GM12891 (cell line): ENCODE data around the gene PRG3.

Experiments
- DNase-seq: peaks from one replicate; pipeline ENCODE4 v3.0.0; 2011; ENCODE audit warnings: low spot score; ENCODE audit not compliant: insufficient read length
- FAIRE-seq: peaks from 2 replicates; lab custom pipeline; 2011; peaks lifted over from hg19 to GRCh38; lab: Jason Lieb, UNC
- PAX5 ChIP-seq: IDR thresholded peaks from 2 replicates; pipeline ENCODE4 v1.6.1; 2011; ENCODE audit warnings: low read length, moderate library complexity, mild to moderate bottlenecking; ENCODE audit not compliant: insufficient read depth, severe bottlenecking
- POLR2A ChIP-seq: IDR thresholded peaks from 2 replicates; pipeline ENCODE4 v1.6.1; 2011; ENCODE audit warnings: low read depth, low read length, control low read depth
- POLR2AphosphoS5 ChIP-seq: IDR thresholded peaks from 2 replicates; pipeline ENCODE4 v1.6.1; 2011; ENCODE audit warnings: low read depth, low read length, control low read depth
- POU2F2 ChIP-seq: IDR thresholded peaks from 2 replicates; pipeline ENCODE4 v1.6.1; 2011; ENCODE audit warnings: low read depth, mild to moderate bottlenecking, control low read depth, low read length, moderate library complexity
- SPI1 ChIP-seq: IDR thresholded peaks from 2 replicates; pipeline ENCODE4 v1.6.1; 2011; ENCODE audit warnings: low read depth, low read length, control low read depth
- TAF1 ChIP-seq: IDR thresholded peaks from 2 replicates; pipeline ENCODE4 v1.6.1; 2011; ENCODE audit warnings: low read depth, low read length, control low read depth

The PRG3 gene

DNA sequence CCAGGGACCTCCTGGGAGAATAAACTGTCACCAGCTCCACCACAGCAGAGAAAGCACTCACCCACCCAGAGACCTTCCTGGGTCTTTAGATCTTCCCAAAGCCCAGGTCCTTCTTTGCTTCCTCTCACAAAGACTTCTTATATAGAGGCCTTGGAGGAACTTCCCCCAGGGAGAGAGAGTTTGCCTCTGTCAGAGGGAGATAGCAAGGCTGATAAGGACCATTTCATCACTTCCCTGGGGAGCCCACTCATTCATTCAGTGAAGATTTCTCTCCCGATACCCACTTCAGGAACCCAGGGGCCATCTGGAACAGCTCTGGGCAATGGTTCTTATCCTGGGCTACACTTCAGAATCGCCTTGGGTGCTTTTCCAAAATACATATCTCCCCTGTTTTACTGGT is 9.6 kb upstream of the PRG3 start, which contains the start of gene PRG2:
PRG2 (minus strand) TSS at position 116 of the 400 bp plus-strand sequence. CDS start 706 bp downstream, outside the sequence.
- FAIRE-seq (no peak), DNase-seq (no peak)
- TF ChIP-seq PAX5 (no peak), POLR2A (no peak), SPI1 (no peak), POU2F2 (no peak), POLR2AphosphoS5 (no peak), TAF1 (no peak)

DNA sequence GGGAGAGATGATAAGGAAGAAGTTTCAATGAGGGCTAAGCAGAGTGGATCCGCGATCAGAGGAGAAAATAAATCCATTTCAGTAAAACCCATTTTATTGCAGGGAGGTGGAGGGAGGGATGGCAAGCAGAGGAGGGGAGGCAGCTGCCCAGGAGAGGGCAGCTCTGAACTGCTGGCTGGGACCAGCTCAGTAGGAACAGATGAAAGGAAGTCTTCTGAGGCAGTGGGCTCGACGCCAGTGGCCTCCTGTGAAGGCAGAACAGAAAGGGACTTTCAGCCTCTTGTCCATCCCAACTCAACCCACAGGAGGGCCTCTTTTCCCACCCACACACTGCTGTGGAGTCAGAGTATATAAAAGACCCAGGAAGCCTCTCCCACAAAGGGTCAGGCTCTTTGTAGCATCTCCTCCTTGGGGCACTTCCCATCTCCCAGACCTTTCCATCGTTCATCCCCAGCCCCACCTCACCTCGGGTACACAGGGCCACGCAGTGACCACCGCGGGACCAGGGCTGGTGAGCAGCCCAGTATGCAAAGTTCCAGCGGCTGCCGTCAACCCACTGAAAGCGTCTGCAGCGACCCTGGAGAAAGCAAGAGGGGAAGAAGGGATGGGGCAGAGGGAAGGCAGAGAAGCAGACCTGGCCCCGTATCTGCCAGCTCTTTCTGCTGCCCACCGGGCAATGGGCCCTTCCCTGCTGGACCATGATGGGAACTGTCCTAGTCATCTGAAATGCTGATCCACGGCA is 6.5 kb upstream of the PRG3 start:
- FAIRE-seq (no peak), DNase-seq (no peak)

DNA sequence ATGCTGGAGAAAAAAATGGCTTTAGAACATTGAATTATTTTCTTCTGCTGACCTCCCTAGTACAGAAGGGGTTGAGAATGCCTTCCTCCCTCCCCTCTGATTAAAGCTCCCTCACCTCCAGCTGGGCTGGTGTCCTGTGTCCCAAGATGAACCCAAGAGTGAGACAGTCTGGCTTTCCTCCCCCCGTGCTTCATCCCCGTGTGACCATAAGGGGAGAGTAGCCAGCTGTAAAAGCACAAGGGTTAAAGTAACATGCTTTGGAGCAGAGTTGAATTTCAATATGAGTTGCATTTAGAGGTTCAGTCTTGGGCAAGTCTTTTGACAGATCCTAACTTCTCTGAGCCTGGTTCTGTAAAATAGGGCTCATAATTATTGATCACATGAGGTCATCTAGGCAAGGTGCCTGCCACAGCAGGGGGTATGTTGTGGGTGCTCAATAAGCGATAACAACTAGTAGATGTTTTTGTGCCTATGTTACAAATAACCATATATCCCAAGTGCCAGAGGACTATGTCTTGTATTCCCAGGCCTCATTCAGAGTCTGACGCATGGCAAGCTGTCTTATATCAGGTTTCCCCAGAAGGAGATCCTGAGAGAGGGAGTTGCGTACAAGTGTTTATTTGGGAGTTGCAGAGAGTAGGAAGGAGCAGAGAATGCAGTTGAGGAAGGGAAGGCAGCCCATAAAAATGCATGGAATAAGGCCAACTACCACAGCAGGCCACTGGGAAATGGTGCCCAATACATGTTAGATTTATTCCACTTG is 5.4 kb upstream of the PRG3 start:
- no peak for TF ChIP-seq SPI1
- TF ChIP-seq TAF1 = no peak
- no peak for TF ChIP-seq POU2F2
- TF ChIP-seq PAX5 = no peak
- no peak for TF ChIP-seq POLR2AphosphoS5
- TF ChIP-seq POLR2A = no peak
- FAIRE-seq (no peak), DNase-seq (no peak)

More for the DNA sequence above, 6.5 kb upstream of the PRG3 start:
- TF ChIP-seq SPI1 (no peak), PAX5 (no peak), TAF1 (no peak), POLR2AphosphoS5 (no peak), POU2F2 (no peak), POLR2A (no peak)

DNA sequence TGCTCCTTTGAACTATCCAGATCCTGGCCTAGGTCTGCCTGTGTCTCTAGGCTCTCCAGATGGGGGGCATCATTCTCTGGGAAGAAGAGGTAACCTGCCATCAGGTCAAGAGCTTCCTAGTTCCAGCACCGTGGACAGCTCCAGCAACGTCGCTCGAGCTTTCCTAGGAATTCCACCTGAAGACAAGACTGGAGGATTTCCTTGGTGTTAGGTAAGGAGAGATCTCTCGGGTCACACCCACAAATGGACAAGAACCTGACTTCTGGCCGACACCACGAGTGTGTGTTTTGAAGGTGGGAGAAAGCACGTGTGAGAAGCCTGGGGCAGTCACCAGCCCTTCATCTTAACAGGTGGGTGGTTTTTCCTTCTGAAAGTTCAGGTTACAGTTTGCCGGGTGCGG is 1.2 kb downstream of the PRG3 start:
- no peak for DNase-seq

DNA sequence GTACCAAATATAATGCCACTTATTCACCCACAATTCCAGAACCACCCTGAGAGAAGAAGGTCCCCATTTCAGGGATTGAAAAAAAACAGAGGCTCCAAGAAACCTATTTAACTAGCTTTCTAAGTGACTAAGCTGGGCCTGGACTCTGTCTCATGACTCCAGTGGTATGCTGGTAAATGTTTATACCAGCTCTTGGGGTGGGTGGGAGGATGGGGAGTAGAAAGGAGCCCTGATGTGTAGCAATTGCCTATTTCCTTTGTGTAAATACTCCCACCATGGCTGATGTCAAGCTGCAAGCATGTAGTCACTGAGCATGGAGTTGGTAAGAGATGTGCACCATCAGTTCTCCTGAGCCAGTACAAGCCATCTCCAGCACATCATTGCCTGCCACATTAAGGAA is 2.8 kb downstream of the PRG3 start:
- no peak for TF ChIP-seq PAX5
- TF ChIP-seq TAF1 = no peak
- no peak for TF ChIP-seq POLR2AphosphoS5
- no peak for TF ChIP-seq SPI1
- TF ChIP-seq POLR2A = no peak
- no peak for TF ChIP-seq POU2F2
- no peak for DNase-seq
- no peak for FAIRE-seq

More for the DNA sequence above, 1.2 kb downstream of the PRG3 start:
- no peak for TF ChIP-seq POLR2A
- TF ChIP-seq TAF1 = no peak
- no peak for TF ChIP-seq POLR2AphosphoS5
- no peak for TF ChIP-seq POU2F2
- TF ChIP-seq PAX5 = no peak
- TF ChIP-seq SPI1 = no peak
- FAIRE-seq = no peak

DNA sequence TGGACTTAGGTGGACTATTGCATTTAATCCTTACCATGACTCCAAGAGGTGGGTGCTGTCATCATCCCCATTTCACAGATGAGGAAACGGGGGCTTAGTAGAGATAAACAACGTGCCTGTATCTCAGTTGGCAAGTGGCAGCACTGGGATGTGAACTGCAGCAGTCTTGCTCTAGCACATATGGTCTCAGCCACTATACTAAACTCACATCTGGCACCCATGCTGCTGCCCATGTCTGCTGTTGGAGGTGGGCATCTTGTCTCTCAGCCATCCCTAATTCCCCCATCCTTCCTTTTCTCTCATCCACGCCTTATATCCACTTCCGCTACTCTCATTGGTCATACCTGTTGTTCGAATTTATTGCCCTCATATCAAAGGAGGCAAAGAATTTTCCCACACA is 3.8 kb downstream of the PRG3 start:
- no peak for DNase-seq
- no peak for FAIRE-seq
- TF ChIP-seq PAX5 (no peak), POLR2A (no peak), TAF1 (no peak), POU2F2 (no peak), SPI1 (no peak), POLR2AphosphoS5 (no peak)

DNA sequence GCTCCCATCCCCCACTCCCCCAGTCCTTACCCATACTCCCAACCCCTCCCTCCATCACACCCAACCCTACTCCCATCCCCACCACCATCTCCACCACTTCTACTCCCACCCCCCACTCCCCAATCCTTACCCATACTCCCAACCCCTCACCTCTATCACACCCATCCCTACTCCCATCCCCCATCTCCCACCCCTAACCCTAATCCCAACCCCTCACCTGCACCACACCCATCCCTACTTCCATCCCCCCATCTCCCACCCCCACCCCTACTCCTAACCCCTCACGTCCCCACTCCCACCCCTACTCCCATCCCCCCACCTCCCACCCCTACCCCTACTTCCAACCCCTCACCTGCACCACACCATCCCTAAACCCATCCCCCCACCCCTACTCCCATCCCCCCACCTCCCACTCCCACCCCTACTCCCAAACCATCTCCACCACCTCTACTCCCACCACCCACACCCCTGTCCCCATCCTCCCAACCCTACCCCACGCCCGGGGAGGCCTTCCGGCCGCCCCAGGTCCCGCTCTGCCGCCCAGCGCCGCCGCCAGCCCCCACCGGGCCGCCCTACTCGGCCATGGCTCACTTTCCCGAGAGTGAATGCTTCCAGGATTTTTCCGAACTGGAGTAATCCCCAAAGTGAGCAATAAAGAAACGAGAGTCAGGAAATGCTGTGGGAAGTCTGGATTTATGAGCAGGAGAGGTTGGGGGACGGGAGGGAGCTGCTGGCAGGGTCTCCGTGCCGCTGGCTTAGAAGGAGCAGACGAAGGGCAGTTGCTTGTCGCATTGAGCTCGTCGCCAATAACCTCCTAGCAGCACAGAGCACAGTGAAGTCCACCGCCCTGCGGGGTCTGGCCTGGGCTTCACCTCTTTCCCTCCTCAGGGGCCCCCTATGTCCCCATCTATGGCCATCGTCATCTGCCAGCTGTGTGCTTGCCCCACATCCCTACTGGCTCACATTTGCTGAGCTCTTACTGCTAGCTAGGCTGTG is 4.6 kb downstream of the PRG3 start:
- FAIRE-seq (no peak), DNase-seq (no peak)
- TF ChIP-seq SPI1 (no peak), POLR2A (no peak), TAF1 (no peak), POLR2AphosphoS5 (no peak)

DNA sequence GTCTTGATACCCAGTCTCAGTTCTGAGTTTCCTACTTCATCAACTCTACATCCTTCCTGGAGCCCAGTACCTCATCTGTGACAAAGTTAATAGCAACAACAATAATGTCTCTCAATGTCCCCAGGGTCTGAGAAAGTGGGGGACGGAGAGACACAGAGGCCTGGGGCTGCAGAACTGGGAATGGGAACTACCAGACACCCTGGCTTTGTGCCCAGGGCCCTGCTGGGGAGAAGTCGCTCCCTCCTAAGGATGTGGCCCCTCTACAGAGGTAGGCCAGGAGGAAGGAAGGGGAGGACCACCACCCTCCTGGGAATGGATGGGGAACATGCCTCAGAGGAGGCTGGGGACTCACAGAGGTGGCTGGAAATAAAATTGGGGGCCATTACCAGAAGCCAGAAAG is 5.5 kb downstream of the PRG3 start:
- FAIRE-seq = no peak
- TF ChIP-seq POLR2A (no peak), PAX5 (no peak), POU2F2 (no peak), POLR2AphosphoS5 (no peak), SPI1 (no peak), TAF1 (no peak)

DNA sequence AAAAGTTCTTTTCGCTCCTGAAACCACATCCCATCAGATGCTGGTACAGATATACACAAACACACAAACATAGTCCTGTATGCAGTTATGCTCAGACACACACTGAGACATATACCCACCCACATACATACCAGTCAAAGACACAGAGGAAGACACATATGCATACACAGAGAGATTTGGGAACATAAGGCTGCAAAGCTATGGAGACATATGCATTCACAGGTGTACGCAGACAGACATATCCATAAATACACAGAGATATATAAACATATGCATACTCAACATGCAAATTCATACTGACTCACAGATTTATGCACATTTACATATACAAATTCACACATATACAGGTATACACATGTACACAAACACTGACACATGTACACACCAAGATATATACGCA is 6.0 kb downstream of the PRG3 start:
- DNase-seq = no peak
- TF ChIP-seq TAF1 = no peak
- no peak for TF ChIP-seq PAX5
- no peak for TF ChIP-seq POU2F2

More for the DNA sequence above, 5.5 kb downstream of the PRG3 start:
- no peak for DNase-seq

DNA sequence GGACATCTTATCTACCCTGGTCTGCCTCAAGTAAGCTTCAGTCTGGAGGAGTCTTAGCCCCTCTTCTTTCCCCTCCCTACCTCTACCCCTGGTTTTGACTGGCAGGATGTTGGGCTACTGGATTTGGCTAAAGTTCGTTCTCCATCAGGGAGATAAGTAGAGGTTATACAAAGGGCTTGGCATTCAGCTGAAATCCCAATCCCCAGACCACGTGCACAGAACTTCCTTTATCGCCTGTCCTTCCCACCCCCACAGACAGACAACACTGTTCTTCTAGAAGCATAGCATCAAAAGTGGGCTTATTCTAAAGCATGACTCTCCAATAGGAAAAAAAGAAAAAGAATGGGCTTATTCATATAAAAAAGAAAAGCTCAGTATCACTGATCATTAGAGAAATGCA is 7.8 kb downstream of the PRG3 start:
- TF ChIP-seq TAF1 = no peak
- TF ChIP-seq POLR2A = no peak
- TF ChIP-seq PAX5 = no peak
- no peak for TF ChIP-seq POLR2AphosphoS5
- no peak for TF ChIP-seq POU2F2
- TF ChIP-seq SPI1 = no peak
- DNase-seq (no peak), FAIRE-seq (no peak)

More for the DNA sequence above, 6.0 kb downstream of the PRG3 start:
- no peak for FAIRE-seq
